Jurkat, Clone E6-1 (cell line): ENCODE results near the gene USP46.

Experiments used
- DNase-seq: peaks from one replicate; pipeline ENCODE4 v3.0.0-alpha.2; 2011; ENCODE audit warnings: low read depth, low spot score
- H3K4me3 ChIP-seq: 2 replicates; pipeline ENCODE4 v1.5.1; 2011; ENCODE audit warnings: mild to moderate bottlenecking, low read length, control low read depth, moderate library complexity

Gene USP46

GRCh38 chr4:52657618-52658501 lies 1.2 kb downstream of the USP46 start:
- H3K4me3 ChIP-seq = no peak overlapping the region
- no peak for DNase-seq

DNA sequence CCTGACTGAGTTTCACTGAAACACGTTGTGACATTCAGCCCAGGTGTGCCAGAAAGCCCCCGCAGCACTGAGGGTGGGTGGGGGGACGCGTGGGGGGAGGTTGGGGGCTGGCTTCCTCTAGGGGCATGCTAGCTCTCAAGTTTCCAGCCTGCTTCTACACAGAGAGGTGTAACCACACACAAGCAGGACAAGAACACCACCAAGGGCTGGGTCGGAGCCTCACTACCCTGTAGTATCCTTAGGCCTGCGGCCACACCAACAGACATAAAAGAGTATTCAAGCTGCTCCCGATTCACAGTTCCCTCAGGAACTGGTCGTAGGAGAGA lies 1.8 kb downstream of the USP46 start:
- no peak for DNase-seq
- H3K4me3 ChIP-seq = no peak overlapping the region

DNA sequence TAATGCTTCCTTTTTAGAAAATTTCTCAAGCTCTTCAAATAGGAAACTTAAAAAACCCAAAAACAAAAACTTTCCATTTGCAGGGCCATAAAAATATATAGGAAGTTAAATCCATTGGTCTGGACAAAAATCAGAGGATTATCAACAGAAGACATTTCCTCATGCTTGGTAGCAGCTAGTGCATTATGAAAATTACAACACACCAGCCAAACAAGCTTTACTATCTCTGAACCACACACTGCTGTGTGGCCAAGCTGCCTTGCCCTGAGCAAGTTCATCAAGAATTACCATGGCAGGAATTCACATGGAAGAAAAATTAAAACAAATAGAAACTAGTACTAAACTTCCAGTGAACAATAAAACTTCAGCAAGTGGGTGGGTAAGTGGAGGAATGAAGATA lies 3.6 kb downstream of the USP46 start:
- no peak overlapping the region for H3K4me3 ChIP-seq
- DNase-seq = no peak

DNA sequence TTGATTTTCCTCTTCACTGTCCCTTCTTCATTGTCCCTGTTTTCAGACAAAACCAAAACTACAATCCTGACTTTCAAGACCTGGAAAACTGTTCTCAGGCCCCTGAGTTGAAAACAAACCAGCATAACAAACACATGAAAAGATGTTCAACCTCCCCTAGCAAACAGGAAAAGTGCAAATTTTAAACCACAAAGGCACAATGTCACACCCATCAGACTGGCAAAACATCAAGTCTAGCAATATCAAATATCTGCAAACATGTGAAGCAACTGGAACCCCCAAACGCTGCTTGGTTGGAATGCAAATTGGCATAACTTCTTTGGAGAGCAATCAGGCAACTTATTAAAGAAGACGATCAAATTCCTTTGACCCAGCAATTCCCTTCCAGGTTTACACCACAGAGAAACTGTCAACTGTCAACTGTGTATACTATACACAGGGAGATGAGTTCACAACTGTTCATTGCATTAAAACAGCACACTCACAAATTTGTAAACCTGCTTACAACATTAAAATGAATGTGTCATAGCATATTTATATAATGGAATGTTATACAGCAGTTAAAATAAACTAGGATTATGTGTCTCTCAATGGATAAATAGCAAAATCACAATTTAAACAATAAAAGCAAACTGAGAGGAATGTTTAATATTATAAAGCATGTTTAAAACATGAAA lies 7.0 kb downstream of the USP46 start:
- no peak overlapping the region for H3K4me3 ChIP-seq
- DNase-seq = no peak

- H3K4me3 ChIP-seq = no peak overlapping the region
- no peak for DNase-seq
Measured at GRCh38 chr4:52648836-52649235, 10.3 kb downstream of the USP46 start.

DNA sequence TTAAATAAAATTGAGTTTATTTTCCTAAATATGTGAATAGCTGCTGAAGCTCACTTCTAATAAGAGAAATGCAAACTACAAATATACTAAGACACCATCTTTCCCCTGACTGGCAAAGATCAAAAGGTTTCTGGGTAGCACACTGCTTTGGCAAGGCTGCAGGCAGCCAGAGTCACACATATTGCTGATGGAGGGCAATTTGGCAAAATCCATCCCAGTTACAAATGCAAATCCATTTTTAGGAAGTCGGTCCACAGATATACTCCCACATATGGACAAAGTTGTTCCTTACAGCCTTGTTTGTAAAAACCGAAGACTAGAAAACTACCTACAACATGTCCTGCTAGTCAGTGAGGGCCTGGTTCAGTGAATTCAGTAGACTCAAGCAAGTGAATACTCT lies 12.4 kb downstream of the USP46 start:
- no peak overlapping the region for H3K4me3 ChIP-seq

GRCh38 chr4:52646096-52646495 lies 13.0 kb downstream of the USP46 start:
- DNase-seq = no peak
- H3K4me3 ChIP-seq = no peak overlapping the region

More for the DNA sequence above, 12.4 kb downstream of the USP46 start:
- DNase-seq = no peak

DNA sequence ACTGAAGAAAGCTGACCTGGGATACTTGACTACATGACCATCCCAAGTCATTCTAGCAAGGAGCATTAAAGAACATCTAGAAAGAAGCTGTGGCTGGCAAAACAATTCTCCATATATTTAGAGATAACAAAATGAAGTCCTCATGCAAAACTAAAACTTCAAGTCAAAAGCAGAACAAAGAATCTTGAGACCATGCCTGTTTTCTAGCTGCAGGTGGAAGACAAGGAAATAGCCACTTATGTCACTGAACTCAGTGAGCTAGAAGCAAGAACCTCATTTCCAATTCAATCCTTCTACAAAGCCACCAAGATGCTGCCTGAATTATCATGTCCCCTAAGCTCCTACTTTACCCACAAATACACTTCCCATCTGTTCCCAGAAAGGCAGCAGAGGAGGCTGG lies 13.8 kb downstream of the USP46 start:
- no peak overlapping the region for H3K4me3 ChIP-seq
- no peak for DNase-seq

DNA sequence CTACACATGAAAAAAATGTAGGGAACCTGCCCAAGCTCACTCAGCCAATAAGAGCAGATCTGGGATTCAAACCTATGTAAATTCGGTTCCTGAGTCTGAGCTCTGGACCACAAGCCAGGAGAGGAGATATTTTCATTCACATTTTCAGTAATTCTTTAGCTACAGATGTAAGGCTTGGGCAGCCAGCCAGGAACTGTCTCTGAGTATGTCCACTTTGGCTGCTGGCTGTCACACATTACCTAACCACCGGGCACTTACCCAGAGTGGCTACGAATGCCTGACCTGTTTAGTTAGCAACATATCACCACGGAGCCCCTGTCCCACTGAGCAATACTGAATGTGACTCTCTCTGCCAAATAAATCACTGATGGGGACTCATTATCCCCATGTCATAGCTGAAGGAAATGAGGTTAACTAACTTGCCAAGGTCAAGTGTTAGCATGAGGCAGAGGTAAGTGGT lies 15.3 kb downstream of the USP46 start:
- no peak overlapping the region for H3K4me3 ChIP-seq

GRCh38 chr4:52643190-52643589 lies 15.9 kb downstream of the USP46 start:
- no peak overlapping the region for H3K4me3 ChIP-seq
- DNase-seq = no peak

More for the DNA sequence above, 15.3 kb downstream of the USP46 start:
- DNase-seq = no peak

DNA sequence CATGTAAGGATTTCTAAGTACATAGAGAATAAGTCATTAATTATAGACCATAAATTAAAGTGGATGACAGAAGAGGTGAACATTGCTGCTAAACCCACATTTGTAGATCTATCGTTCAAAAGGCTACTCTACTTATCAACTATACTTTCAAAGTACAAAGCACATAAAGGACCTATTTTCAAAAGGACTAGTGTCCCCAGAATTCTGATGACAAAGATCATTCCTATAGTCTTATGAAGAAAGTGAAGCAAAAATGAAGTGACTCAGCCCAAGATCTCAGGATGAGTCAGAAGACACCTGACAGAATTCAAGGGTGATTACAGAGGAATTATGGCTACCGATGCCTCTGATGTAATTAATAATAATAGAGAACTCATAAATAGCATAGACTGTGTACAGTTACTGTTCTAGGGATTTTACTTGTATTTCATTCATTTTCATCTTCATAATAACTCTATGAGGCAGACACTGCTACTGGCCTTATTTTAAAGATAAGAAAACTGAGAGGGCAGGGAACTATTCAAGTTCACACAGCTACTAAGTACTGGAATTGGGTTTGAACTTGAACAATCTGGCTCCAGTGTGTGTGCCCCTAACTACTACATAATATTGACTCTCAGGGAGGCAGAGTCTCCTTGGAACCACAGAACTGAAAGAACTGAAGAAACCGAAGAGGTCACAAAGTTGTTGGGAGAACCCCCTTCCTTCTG lies 17.1 kb downstream of the USP46 start:
- H3K4me3 ChIP-seq = no peak overlapping the region
- DNase-seq = no peak

DNA sequence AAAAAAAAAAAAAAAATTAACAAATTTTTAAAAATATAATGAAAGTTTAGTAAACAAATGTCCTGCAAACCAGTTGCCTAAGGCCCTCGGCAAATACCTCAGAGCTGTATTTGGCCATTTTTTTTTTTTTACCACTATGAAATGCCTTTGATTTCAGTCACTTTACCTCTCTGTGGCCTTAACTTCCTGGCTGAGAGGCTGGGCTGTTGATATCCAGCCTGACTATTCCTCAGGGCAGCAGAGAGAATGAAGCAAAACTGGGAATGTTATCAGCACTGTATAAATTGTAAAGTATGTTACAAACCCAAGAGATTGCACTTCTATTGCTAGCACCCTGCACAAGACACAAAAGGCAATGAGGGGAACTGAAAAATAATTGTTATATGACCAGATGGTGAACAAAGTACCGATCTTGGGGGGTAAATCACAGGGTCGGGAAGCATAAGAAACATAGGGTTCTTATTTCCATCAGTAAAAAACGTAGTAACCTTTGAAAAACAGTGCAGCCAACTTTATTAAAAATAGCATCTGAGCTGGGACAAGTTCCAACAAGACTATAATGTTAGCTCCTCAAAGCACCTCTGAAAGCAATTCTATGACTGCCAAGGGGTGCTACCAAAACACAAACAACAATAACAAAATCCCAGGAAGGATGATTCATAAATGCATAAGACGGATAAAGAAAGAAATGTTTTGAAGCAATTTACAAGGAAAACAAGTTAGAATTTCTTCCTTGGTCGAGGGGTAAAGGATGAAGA lies 18.1 kb downstream of the USP46 start:
- no peak overlapping the region for H3K4me3 ChIP-seq
- DNase-seq = no peak

DNA sequence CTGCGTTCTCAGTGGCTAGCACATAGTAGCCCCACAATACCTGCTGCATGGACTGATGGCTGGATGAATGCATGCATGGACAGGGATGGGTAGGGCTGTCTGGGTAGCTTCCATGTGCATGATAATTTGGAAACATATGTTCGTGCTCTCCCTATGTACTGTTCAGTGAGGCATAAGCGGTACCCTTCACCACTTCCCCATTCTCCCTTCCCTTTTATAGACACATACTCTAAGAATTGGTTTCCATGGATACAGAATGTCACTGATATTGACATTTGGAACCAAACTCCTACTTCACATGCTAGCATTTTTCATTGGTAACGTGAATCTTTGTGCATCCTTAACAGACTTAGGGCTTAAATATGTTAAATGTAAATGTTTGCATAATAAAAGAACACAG lies 20.4 kb downstream of the USP46 start:
- no peak for DNase-seq
- no peak overlapping the region for H3K4me3 ChIP-seq

GRCh38 chr4:52637116-52637515 lies 22.0 kb downstream of the USP46 start:
- no peak overlapping the region for H3K4me3 ChIP-seq
- no peak for DNase-seq

DNA sequence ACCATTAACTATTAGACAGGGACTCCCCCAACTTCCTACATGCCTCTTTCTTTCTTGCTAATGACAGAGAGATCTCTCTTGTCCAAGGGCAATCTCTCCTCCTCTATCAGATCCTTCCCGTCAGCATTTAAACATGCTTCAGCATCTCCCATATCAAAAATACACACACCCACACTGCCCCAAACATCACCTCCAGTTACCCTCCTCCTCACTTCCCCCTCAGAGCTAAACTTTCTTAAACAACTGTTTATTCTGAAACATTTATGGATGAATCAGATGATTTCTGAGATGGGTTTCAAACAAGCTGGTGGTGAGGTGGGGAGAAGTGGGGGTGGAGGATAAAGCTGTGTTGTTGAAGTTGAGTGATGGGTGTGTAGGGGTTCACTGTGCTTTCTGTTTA lies 23.5 kb downstream of the USP46 start:
- no peak for DNase-seq
- H3K4me3 ChIP-seq = no peak overlapping the region

DNA sequence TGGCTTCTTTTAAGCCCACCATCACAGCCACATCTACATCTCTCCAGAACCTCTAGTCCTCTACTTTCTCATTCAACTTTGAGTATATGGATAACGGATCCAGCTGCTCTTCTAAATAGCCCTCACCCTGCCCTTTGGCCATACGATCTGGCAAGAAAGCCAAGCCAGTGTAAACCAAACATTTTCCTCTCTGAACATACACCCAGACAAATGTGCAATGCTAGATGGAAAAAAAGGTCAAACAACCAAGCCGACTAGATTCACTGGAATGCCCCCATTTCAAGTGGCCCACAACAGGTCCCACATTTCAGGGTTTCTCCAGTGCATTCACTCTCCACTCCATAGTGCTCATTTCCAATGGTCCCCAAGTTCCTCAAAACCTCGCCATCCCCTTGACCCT lies 24.0 kb downstream of the USP46 start:
- DNase-seq = no peak
- H3K4me3 ChIP-seq = no peak overlapping the region

DNA sequence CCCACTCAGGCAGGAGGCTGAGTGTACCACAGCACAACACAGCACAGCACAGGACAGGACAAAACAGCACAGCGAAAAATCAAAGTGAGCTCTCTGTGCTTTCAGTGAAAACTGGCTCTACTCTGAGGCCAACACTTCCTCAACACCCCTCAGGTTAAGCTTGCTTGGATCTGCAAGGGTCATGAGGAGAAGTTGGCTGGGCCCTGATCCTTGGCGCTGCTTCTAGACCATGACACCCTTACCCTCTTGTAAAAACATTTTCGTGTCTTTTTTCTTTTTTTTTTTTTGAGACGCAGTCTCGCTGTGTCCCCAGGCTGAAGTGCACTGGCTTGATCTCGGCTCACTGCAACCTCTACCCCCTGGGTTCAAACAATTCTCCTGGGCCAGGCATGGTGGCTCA lies 25.3 kb downstream of the USP46 start:
- no peak overlapping the region for H3K4me3 ChIP-seq
- no peak for DNase-seq

GRCh38 chr4:52628974-52629373 lies 30.1 kb downstream of the USP46 start:
- no peak for DNase-seq
- H3K4me3 ChIP-seq = no peak overlapping the region

DNA sequence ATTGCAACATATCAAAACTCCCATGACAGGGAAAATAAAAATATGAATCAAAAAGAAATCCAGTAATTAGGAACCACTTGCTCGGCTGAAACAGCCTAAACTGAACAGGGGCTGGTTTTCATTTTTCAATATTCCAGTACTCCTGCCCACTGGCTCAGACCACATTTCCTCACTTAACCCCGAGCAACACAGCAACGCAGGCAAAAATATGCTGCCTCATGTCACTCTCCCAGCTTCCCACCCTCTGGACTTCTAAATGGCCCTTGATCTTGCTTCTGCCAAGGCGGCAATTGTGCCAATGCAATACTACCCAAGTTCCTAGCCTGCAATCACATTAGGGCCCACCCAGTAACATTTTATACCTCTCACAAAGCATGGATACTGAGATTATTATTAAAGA lies 30.6 kb downstream of the USP46 start:
- DNase-seq = no peak
- no peak overlapping the region for H3K4me3 ChIP-seq
